ENCODE data around the gene SLC4A5.

SLC4A5 gene

GRCh38 chr2:74343316-74343715 is at the start of gene SLC4A5:
Gene SLC4A5, minus strand, starts transcription at chr2:74343416. Its CDS starts 28,393 bp downstream, at chr2:74315023.
- Histone ChIP-seq H3K27ac (ENCODE audit: low read length) (no peak within 1 kb of the TSS), H3K9ac (ENCODE audit: low read length in 2 of 2) (no peak within 1 kb of the TSS), H3K4me3 (ENCODE audit: low read length in 2 of 2) (no peak within 1 kb of the TSS), H3K27me3 (ENCODE audit: control insufficient read depth in 1 of 2, insufficient read depth in 2 of 2, low read length in 2 of 2) (no peaks in the 10 kb centered on the region), H3K4me1 (ENCODE audit: control insufficient read depth, insufficient read depth, low read length) (no peaks in the 10 kb centered on the region), H3K36me3 (ENCODE audit: control insufficient read depth in 2 of 2, insufficient read depth in 2 of 2, low read length in 2 of 2) (no peaks in the 10 kb centered on the region), H3K9me3 (ENCODE audit: control insufficient read depth in 2 of 2, low read length in 2 of 2) (no peaks in the 10 kb centered on the region)

GRCh38 chr2:74392449-74392743 is 49.2 kb upstream of the SLC4A5 start:
- peak overlapping the region; percentile 84 for H3K27ac ChIP-seq (ENCODE audit: low read length)
- H3K9ac ChIP-seq (ENCODE audit: low read length in 2 of 2), result peak overlapping the region in 1 of 2 donors; percentile 92
- no peaks in the 10 kb centered on the region for H3K36me3 ChIP-seq (ENCODE audit: control insufficient read depth in 2 of 2, insufficient read depth in 2 of 2, low read length in 2 of 2)
- H3K4me1 ChIP-seq (ENCODE audit: control insufficient read depth, insufficient read depth, low read length), result peaks cover 9% of the 10 kb centered on the region
- peak overlapping the region; percentile 86 to 93 for H3K4me3 ChIP-seq (ENCODE audit: low read length in 2 of 2)
- H3K9me3 ChIP-seq (ENCODE audit: control insufficient read depth in 2 of 2, low read length in 2 of 2), result no peaks in the 10 kb centered on the region
- no peaks in the 10 kb centered on the region for H3K27me3 ChIP-seq (ENCODE audit: control insufficient read depth in 1 of 2, insufficient read depth in 2 of 2, low read length in 2 of 2)

GRCh38 chr2:74391580-74392448 is 48.6 kb upstream of the SLC4A5 start:
- Histone ChIP-seq H3K4me1 (ENCODE audit: control insufficient read depth, insufficient read depth, low read length) (peaks cover 9% of the 10 kb centered on the region), H3K36me3 (ENCODE audit: control insufficient read depth in 2 of 2, insufficient read depth in 2 of 2, low read length in 2 of 2) (no peaks in the 10 kb centered on the region), H3K9me3 (ENCODE audit: control insufficient read depth in 2 of 2, low read length in 2 of 2) (no peaks in the 10 kb centered on the region), H3K27me3 (ENCODE audit: control insufficient read depth in 1 of 2, insufficient read depth in 2 of 2, low read length in 2 of 2) (no peaks in the 10 kb centered on the region), H3K9ac (ENCODE audit: low read length in 2 of 2) (peak overlapping the region; percentile 70 to 92), H3K4me3 (ENCODE audit: low read length in 2 of 2) (peak overlapping the region; percentile 86 to 93), H3K27ac (ENCODE audit: low read length) (peak overlapping the region; percentile 84)

- H3K4me3 ChIP-seq (ENCODE audit: low read length in 2 of 2), result peak overlapping the region; percentile 86 to 93
- H3K9ac ChIP-seq (ENCODE audit: low read length in 2 of 2), result peak overlapping the region; percentile 70 to 92
- no peaks in the 10 kb centered on the region for H3K36me3 ChIP-seq (ENCODE audit: control insufficient read depth in 2 of 2, insufficient read depth in 2 of 2, low read length in 2 of 2)
- peak overlapping the region; percentile 84 for H3K27ac ChIP-seq (ENCODE audit: low read length)
- H3K27me3 ChIP-seq (ENCODE audit: control insufficient read depth in 1 of 2, insufficient read depth in 2 of 2, low read length in 2 of 2), result no peaks in the 10 kb centered on the region
- H3K4me1 ChIP-seq (ENCODE audit: control insufficient read depth, insufficient read depth, low read length), result peaks cover 9% of the 10 kb centered on the region
- H3K9me3 ChIP-seq (ENCODE audit: control insufficient read depth in 2 of 2, low read length in 2 of 2), result no peaks in the 10 kb centered on the region
Measured at GRCh38 chr2:74391209-74391579, 48.0 kb upstream of the SLC4A5 start.

GRCh38 chr2:74390606-74391005 is 47.4 kb upstream of the SLC4A5 start:
- Histone ChIP-seq H3K4me3 (ENCODE audit: low read length in 2 of 2) (peak overlapping the region; percentile 86 to 93), H3K9me3 (ENCODE audit: control insufficient read depth in 2 of 2, low read length in 2 of 2) (no peaks in the 10 kb centered on the region), H3K36me3 (ENCODE audit: control insufficient read depth in 2 of 2, insufficient read depth in 2 of 2, low read length in 2 of 2) (no peaks in the 10 kb centered on the region), H3K27ac (ENCODE audit: low read length) (no peak overlapping the region), H3K9ac (ENCODE audit: low read length in 2 of 2) (peak overlapping the region in 1 of 2 donors; percentile 70), H3K4me1 (ENCODE audit: control insufficient read depth, insufficient read depth, low read length) (peaks cover 9% of the 10 kb centered on the region), H3K27me3 (ENCODE audit: control insufficient read depth in 1 of 2, insufficient read depth in 2 of 2, low read length in 2 of 2) (no peaks in the 10 kb centered on the region)

- Histone ChIP-seq H3K27ac (ENCODE audit: low read length) (no peak overlapping the region), H3K9ac (ENCODE audit: low read length in 2 of 2) (no peak overlapping the region), H3K4me1 (ENCODE audit: control insufficient read depth, insufficient read depth, low read length) (peaks cover 11% of the 10 kb centered on the region), H3K9me3 (ENCODE audit: control insufficient read depth in 2 of 2, low read length in 2 of 2) (no peaks in the 10 kb centered on the region), H3K27me3 (ENCODE audit: control insufficient read depth in 1 of 2, insufficient read depth in 2 of 2, low read length in 2 of 2) (no peaks in the 10 kb centered on the region), H3K4me3 (ENCODE audit: low read length in 2 of 2) (no peak overlapping the region), H3K36me3 (ENCODE audit: control insufficient read depth in 2 of 2, insufficient read depth in 2 of 2, low read length in 2 of 2) (peaks cover 0 to 4% of the 10 kb centered on the region in 2 donors)
Measured at GRCh38 chr2:74387346-74387745, 44.1 kb upstream of the SLC4A5 start.

GRCh38 chr2:74385396-74385795 is 42.2 kb upstream of the SLC4A5 start:
- no peaks in the 10 kb centered on the region for H3K27me3 ChIP-seq (ENCODE audit: control insufficient read depth in 1 of 2, insufficient read depth in 2 of 2, low read length in 2 of 2)
- H3K9me3 ChIP-seq (ENCODE audit: control insufficient read depth in 2 of 2, low read length in 2 of 2), result no peaks in the 10 kb centered on the region
- peaks cover 17% of the 10 kb centered on the region for H3K4me1 ChIP-seq (ENCODE audit: control insufficient read depth, insufficient read depth, low read length)
- H3K36me3 ChIP-seq (ENCODE audit: control insufficient read depth in 2 of 2, insufficient read depth in 2 of 2, low read length in 2 of 2), result peaks cover 0 to 4% of the 10 kb centered on the region in 2 donors
- no peak overlapping the region for H3K27ac ChIP-seq (ENCODE audit: low read length)
- H3K9ac ChIP-seq (ENCODE audit: low read length in 2 of 2), result no peak overlapping the region
- H3K4me3 ChIP-seq (ENCODE audit: low read length in 2 of 2), result no peak overlapping the region

- no peak overlapping the region for H3K9ac ChIP-seq (ENCODE audit: low read length in 2 of 2)
- H3K27ac ChIP-seq (ENCODE audit: low read length), result no peak overlapping the region
Measured at GRCh38 chr2:74384051-74384450, 40.8 kb upstream of the SLC4A5 start.

GRCh38 chr2:74383254-74383653 is 40.0 kb upstream of the SLC4A5 start:
- H3K36me3 ChIP-seq (ENCODE audit: control insufficient read depth in 2 of 2, insufficient read depth in 2 of 2, low read length in 2 of 2), result peaks cover 0 to 4% of the 10 kb centered on the region in 2 donors
- H3K4me1 ChIP-seq (ENCODE audit: control insufficient read depth, insufficient read depth, low read length), result peaks cover 30% of the 10 kb centered on the region
- no peaks in the 10 kb centered on the region for H3K9me3 ChIP-seq (ENCODE audit: control insufficient read depth in 2 of 2, low read length in 2 of 2)
- no peaks in the 10 kb centered on the region for H3K27me3 ChIP-seq (ENCODE audit: control insufficient read depth in 1 of 2, insufficient read depth in 2 of 2, low read length in 2 of 2)
- no peak overlapping the region for H3K4me3 ChIP-seq (ENCODE audit: low read length in 2 of 2)
- H3K9ac ChIP-seq (ENCODE audit: low read length in 2 of 2), result no peak overlapping the region
- H3K27ac ChIP-seq (ENCODE audit: low read length), result no peak overlapping the region

More at GRCh38 chr2:74384051-74384450, 40.8 kb upstream of the SLC4A5 start:
- H3K9me3 ChIP-seq (ENCODE audit: control insufficient read depth in 2 of 2, low read length in 2 of 2), result no peaks in the 10 kb centered on the region
- no peaks in the 10 kb centered on the region for H3K27me3 ChIP-seq (ENCODE audit: control insufficient read depth in 1 of 2, insufficient read depth in 2 of 2, low read length in 2 of 2)
- H3K36me3 ChIP-seq (ENCODE audit: control insufficient read depth in 2 of 2, insufficient read depth in 2 of 2, low read length in 2 of 2), result peaks cover 0 to 4% of the 10 kb centered on the region in 2 donors
- no peak overlapping the region for H3K4me3 ChIP-seq (ENCODE audit: low read length in 2 of 2)
- H3K4me1 ChIP-seq (ENCODE audit: control insufficient read depth, insufficient read depth, low read length), result peaks cover 28% of the 10 kb centered on the region

- H3K27me3 ChIP-seq (ENCODE audit: control insufficient read depth in 1 of 2, insufficient read depth in 2 of 2, low read length in 2 of 2), result no peaks in the 10 kb centered on the region
- H3K4me3 ChIP-seq (ENCODE audit: low read length in 2 of 2), result no peak overlapping the region
- H3K4me1 ChIP-seq (ENCODE audit: control insufficient read depth, insufficient read depth, low read length), result peaks cover 30% of the 10 kb centered on the region
- H3K36me3 ChIP-seq (ENCODE audit: control insufficient read depth in 2 of 2, insufficient read depth in 2 of 2, low read length in 2 of 2), result peaks cover 9 to 18% of the 10 kb centered on the region in 2 donors
- no peak overlapping the region for H3K27ac ChIP-seq (ENCODE audit: low read length)
- H3K9me3 ChIP-seq (ENCODE audit: control insufficient read depth in 2 of 2, low read length in 2 of 2), result no peaks in the 10 kb centered on the region
- H3K9ac ChIP-seq (ENCODE audit: low read length in 2 of 2), result no peak overlapping the region
Measured at GRCh38 chr2:74381751-74382150, 38.5 kb upstream of the SLC4A5 start.
